ENCODE results near the gene BRAP. TPM values are rescaled to one million over a fixed set of nuclear protein-coding genes. Genes with fewer than 3 reads are reported as not detected.
A peak's percentile ranks its signal among the peaks of the same experiment; 100 is the strongest.
"Not testable (repeated sequence)": the region's sequence is repeated elsewhere in the genome, so short reads cannot be mapped to it uniquely, and the experiment has no call there.

The BRAP gene
- total RNA-seq, 1 donor = 22.1 TPM

DNA sequence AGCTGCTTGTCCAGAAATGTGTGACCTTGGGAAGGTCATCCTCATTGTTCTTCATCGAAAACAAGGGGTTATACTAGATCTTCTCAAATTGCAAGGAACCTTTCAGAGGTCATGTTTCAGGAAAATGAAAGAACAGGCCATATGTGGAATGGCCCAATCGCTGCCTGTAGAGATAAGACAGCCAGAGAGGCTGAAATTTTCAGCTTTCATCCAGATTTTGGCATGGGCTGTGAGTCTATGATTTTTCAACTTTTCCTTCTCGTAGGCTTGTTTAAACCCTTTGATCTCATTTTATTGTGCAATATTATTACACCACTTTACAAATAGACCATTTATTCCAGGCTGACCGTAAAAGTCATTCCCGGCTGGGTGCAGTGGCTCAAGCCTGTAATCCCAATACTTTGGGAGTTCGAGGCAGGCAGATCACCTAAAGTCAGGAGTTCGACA is 69.6 kb downstream of the BRAP start:
- Histone ChIP-seq H2AFZ (ENCODE audit: low read length) (no peak overlapping the region), H3K9me3 (ENCODE audit: low read depth, low read length) (no peaks in the 10 kb centered on the region), H3K79me2 (ENCODE audit: insufficient read depth, low read length) (no peaks in the 10 kb centered on the region), H4K20me1 (ENCODE audit: insufficient read depth, low read length) (no peaks in the 10 kb centered on the region), H3K4me2 (ENCODE audit: insufficient read depth, low read length) (no peak overlapping the region), H3K36me3 (ENCODE audit: insufficient read depth, low read length) (no peaks in the 10 kb centered on the region), H3K27ac (ENCODE audit: low read depth, low read length) (no peak overlapping the region), H3K4me3 (ENCODE audit: insufficient read depth, low read length) (no peak overlapping the region), H3K27me3 (ENCODE audit: insufficient read depth, low read length) (no peaks in the 10 kb centered on the region), H3K4me1 (ENCODE audit: insufficient read depth, low read length) (no peaks in the 10 kb centered on the region)
- TF ChIP-seq, protein P1, sequence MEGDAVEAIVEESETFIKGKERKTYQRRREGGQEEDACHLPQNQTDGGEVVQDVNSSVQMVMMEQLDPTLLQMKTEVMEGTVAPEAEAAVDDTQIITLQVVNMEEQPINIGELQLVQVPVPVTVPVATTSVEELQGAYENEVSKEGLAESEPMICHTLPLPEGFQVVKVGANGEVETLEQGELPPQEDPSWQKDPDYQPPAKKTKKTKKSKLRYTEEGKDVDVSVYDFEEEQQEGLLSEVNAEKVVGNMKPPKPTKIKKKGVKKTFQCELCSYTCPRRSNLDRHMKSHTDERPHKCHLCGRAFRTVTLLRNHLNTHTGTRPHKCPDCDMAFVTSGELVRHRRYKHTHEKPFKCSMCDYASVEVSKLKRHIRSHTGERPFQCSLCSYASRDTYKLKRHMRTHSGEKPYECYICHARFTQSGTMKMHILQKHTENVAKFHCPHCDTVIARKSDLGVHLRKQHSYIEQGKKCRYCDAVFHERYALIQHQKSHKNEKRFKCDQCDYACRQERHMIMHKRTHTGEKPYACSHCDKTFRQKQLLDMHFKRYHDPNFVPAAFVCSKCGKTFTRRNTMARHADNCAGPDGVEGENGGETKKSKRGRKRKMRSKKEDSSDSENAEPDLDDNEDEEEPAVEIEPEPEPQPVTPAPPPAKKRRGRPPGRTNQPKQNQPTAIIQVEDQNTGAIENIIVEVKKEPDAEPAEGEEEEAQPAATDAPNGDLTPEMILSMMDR (IDR thresholded peaks at IDR 0.05; ENCODE audit: extremely low read depth, low read depth, low read length) = no peak
- DNase-seq (ENCODE audit: insufficient read length, low spot score, missing footprints) = no peak

DNA sequence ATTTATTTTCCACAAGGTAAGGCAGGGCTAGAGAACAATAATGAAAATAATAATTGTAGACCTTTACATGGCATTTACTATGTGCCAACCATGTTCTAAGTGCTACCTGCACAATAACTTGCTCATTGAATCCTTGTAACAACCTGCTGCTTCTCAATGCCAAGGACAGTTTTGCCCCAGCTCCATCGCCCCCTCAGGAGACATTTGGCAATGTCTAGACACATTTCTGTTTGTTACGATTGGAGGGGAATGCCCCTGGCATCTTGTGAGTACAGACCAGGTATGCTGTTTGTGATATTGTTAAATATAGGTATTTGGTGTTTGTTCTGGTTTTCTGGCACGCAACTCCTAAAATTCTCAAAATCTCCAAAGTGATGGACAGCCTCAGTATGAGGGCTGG is 78.5 kb downstream of the BRAP start:
- H4K20me1 ChIP-seq (ENCODE audit: insufficient read depth, low read length) = no peaks in the 10 kb centered on the region
- TF ChIP-seq, protein P1 (IDR thresholded peaks at IDR 0.05; ENCODE audit: extremely low read depth, low read depth, low read length) = no peak
- no peak overlapping the region for H3K4me2 ChIP-seq (ENCODE audit: insufficient read depth, low read length)
- H3K27ac ChIP-seq (ENCODE audit: low read depth, low read length) = no peak overlapping the region
- no peaks in the 10 kb centered on the region for H3K27me3 ChIP-seq (ENCODE audit: insufficient read depth, low read length)
- peak; percentile 38 for DNase-seq (ENCODE audit: insufficient read length, low spot score, missing footprints)
- H3K36me3 ChIP-seq (ENCODE audit: insufficient read depth, low read length) = no peaks in the 10 kb centered on the region
- H3K79me2 ChIP-seq (ENCODE audit: insufficient read depth, low read length) = no peaks in the 10 kb centered on the region
- H3K9me3 ChIP-seq (ENCODE audit: low read depth, low read length) = no peaks in the 10 kb centered on the region
- no peak overlapping the region for H2AFZ ChIP-seq (ENCODE audit: low read length)
- no peak overlapping the region for H3K4me3 ChIP-seq (ENCODE audit: insufficient read depth, low read length)
- H3K4me1 ChIP-seq (ENCODE audit: insufficient read depth, low read length) = peaks cover 10% of the 10 kb centered on the region

DNA sequence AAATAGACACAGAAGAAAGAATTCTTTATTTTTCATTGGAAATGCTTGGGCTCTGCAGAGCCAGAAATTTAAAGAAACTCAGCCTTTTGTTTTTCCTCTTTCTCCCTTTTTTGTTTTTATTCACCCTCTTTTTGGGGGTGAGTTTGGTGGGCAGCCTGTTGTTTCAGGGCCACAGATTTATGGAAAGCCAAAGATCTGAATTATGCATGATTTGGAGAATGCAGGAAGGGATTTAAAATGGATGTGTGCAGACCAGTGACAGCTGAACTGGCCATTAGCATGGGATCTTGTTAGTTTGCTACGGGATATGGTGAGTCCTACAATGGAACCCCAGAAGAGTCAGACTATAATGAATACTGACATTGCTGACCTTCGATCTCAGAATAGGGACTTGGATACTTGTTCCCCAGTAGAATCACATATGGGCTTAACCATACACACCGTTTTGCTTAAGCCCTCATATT is 79.0 kb downstream of the BRAP start:
- no peak overlapping the region for H3K27ac ChIP-seq (ENCODE audit: low read depth, low read length)
- no peaks in the 10 kb centered on the region for H3K36me3 ChIP-seq (ENCODE audit: insufficient read depth, low read length)
- H4K20me1 ChIP-seq (ENCODE audit: insufficient read depth, low read length) = no peaks in the 10 kb centered on the region
- H3K9me3 ChIP-seq (ENCODE audit: low read depth, low read length) = no peaks in the 10 kb centered on the region
- TF ChIP-seq, protein P1 (IDR thresholded peaks at IDR 0.05; ENCODE audit: extremely low read depth, low read depth, low read length) = no peak
- H3K79me2 ChIP-seq (ENCODE audit: insufficient read depth, low read length) = no peaks in the 10 kb centered on the region
- H3K4me2 ChIP-seq (ENCODE audit: insufficient read depth, low read length) = peak overlapping the region; percentile 39
- H2AFZ ChIP-seq (ENCODE audit: low read length) = no peak overlapping the region
- no peak overlapping the region for H3K4me3 ChIP-seq (ENCODE audit: insufficient read depth, low read length)
- H3K27me3 ChIP-seq (ENCODE audit: insufficient read depth, low read length) = no peaks in the 10 kb centered on the region
- peak; percentile 19 for DNase-seq (ENCODE audit: insufficient read length, low spot score, missing footprints)
- peaks cover 10% of the 10 kb centered on the region for H3K4me1 ChIP-seq (ENCODE audit: insufficient read depth, low read length)

DNA sequence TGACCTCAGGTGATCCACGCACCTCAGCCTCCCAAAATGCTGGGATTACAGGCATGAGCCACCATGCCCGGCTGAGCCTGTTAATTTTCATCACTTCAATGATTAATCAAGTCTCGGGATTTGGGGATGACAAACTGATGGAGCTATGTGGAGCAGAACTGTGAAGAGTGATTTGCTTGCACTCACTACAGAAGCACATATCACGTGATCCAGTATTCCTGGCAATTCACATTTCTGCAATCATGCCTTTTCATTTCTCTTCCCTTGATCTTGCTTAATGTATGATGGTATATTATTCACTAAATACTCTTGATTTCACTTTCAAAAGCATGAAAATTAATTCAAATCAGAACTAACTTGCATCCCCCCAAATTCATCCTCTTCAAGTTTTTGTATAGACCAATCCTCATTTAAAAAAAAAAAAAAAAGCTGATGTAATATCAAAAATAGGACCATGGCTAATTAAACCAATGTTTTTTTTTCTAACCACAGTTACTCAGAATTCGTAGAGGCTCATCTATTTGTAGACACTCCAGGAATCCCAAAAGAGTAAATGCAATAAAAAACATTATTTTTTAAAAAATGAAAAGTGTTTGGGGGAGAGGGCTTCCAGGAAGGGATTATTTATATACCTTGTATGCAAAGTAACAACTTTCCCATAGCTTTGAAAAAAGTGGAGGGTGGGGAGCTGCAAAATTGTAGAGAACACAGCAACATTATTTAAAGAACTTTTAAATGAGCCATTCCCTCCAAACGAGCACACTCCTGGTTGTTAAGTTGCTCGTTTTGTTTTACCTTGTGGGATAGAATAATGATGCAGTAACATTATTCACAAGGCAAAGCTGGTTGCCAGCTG is 79.6 kb downstream of the BRAP start:
- TF ChIP-seq, protein P1 (IDR thresholded peaks at IDR 0.05; ENCODE audit: extremely low read depth, low read depth, low read length) = no peak
- H3K27me3 ChIP-seq (ENCODE audit: insufficient read depth, low read length) = no peaks in the 10 kb centered on the region

GRCh38 chr12:111602857-111603256 is 82.9 kb downstream of the BRAP start:
- H3K4me3 ChIP-seq (ENCODE audit: insufficient read depth, low read length); DNase-seq (ENCODE audit: insufficient read length, low spot score, missing footprints); H3K4me2 ChIP-seq (ENCODE audit: insufficient read depth, low read length); H3K27ac ChIP-seq (ENCODE audit: low read depth, low read length); H4K20me1 ChIP-seq (ENCODE audit: insufficient read depth, low read length); H3K9me3 ChIP-seq (ENCODE audit: low read depth, low read length); H3K36me3 ChIP-seq (ENCODE audit: insufficient read depth, low read length); H3K27me3 ChIP-seq (ENCODE audit: insufficient read depth, low read length); H2AFZ ChIP-seq (ENCODE audit: low read length): not testable (repeated sequence)
- H3K79me2 ChIP-seq (ENCODE audit: insufficient read depth, low read length) = peaks cover 14% of the 10 kb centered on the region
- peaks cover 16% of the 10 kb centered on the region for H3K4me1 ChIP-seq (ENCODE audit: insufficient read depth, low read length)

More for the DNA sequence above, 79.6 kb downstream of the BRAP start:
- peak overlapping the region; percentile 39 for H3K4me2 ChIP-seq (ENCODE audit: insufficient read depth, low read length)
- no peaks in the 10 kb centered on the region for H4K20me1 ChIP-seq (ENCODE audit: insufficient read depth, low read length)
- no peaks in the 10 kb centered on the region for H3K9me3 ChIP-seq (ENCODE audit: low read depth, low read length)
- H3K4me3 ChIP-seq (ENCODE audit: insufficient read depth, low read length) = no peak overlapping the region
- no peaks in the 10 kb centered on the region for H3K36me3 ChIP-seq (ENCODE audit: insufficient read depth, low read length)
- H3K4me1 ChIP-seq (ENCODE audit: insufficient read depth, low read length) = peaks cover 10% of the 10 kb centered on the region
- no peak overlapping the region for H3K27ac ChIP-seq (ENCODE audit: low read depth, low read length)
- peak; percentile 66 for DNase-seq (ENCODE audit: insufficient read length, low spot score, missing footprints)
- no peak overlapping the region for H2AFZ ChIP-seq (ENCODE audit: low read length)
- no peaks in the 10 kb centered on the region for H3K79me2 ChIP-seq (ENCODE audit: insufficient read depth, low read length)
